Measurements from ENCODE around the gene UBFD1.
"Not testable (repeated sequence)": the region's sequence is repeated elsewhere in the genome, so short reads cannot be mapped to it uniquely, and the experiment has no call there.

UBFD1 gene, protein sequence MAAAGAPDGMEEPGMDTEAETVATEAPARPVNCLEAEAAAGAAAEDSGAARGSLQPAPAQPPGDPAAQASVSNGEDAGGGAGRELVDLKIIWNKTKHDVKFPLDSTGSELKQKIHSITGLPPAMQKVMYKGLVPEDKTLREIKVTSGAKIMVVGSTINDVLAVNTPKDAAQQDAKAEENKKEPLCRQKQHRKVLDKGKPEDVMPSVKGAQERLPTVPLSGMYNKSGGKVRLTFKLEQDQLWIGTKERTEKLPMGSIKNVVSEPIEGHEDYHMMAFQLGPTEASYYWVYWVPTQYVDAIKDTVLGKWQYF

DNA sequence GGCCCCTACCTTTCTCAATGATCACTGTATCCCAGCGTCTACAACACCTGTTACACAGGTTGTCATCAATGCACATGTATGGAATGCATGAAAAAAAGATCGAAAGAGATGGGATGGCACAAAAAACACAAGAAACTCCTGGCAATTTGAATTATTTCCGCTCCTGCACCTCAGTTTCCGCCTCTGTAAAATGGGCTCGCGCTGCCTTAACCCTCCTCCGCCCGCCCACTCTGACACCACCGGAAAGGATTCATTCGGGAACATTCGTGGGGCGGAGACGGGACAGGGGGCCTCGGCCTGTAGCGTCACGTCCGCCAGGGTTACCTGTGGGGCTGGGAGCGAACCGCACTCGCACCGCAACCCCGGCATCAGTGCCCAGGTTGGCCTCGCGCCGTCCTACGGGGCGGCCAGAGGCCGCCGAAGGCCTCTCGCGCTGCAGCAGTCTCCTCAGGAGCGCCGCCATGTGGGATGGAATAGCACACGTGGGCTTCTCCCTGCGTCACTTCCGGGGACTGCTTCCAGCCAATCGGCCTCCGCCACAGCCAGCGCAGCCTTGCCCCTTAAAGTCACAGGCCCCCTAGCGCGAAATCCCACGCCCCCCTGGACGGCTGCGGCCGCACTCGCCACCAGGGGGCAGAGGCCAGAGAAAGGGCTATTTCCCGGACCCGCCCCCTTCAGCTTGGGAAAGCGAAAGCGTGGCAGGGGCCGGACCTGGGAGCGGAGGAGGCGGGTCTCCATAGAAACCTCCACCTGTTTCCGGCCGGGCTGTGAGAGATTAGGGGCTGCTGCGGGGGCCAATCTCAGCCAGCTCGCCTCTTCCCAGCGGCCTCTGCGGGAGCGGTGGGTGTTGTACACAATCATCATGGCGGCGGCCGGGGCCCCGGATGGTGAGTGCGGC, at the start of gene UBFD1, which contains the start of gene EARS2:
UBFD1 (plus strand) TSS at position 847 of the 898 bp plus-strand sequence; CDS start at position 863, 16 bp downstream.
EARS2 (minus strand) TSS at position 470 of the 898 bp plus-strand sequence; CDS start at position 463, 7 bp downstream.
- FAIRE-seq: peak; percentile 97

DNA sequence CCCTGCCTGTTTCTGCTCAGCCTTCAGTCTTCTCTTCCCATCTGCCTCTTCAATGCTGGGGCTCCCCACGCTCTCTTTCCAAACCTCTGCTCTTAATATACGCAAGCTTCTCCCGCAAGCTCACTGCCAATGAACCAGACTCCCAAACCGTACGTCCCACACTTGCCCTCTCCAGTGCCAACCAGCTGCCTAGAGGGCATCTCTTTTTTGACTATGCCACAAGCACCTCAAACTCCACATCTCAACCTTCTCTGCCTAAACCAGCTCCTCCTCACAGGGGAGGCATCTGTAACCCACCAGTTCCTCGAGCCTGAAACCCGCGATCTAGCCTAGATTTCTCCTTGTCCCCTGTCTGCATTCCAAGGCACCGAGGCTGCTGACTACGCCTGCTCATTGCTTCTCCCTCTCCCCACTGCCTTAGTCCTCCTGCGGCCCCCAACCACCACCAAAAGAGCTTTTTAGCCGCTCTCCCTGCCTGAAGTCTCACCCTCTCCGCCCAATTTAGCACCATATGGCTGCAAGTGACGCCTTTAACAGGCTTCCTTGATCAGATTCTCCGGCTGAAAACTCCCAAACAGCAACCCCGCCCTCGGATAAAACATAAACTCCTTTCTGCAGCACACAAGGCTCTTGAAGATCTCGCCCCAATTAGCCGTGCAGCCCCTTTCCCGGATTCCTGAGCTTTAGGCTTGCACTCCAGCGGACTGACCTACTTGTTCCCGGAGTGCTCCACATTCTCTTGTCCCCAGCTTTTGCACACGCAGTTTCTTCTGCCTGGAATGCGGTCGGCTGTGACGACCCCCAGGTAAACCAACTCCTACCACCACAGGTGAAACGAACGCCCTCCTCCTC, 48.7 kb upstream of the UBFD1 start:
- no peak for FAIRE-seq

DNA sequence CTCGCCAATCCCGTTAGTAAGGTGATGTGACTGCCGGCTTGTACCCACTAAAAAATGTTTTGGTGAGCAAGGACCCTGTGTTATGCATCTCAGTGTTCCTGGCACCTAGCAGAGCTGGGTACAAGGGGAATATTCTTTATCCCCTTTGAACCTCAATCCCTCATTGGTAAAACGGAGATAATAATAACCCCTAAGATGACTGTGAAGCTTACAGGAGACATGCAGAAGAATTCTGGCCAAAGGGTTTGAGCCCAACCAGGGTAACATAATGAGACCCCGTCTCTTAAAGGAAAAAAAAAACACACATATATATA, 48.1 kb upstream of the UBFD1 start:
- no peak for FAIRE-seq

DNA sequence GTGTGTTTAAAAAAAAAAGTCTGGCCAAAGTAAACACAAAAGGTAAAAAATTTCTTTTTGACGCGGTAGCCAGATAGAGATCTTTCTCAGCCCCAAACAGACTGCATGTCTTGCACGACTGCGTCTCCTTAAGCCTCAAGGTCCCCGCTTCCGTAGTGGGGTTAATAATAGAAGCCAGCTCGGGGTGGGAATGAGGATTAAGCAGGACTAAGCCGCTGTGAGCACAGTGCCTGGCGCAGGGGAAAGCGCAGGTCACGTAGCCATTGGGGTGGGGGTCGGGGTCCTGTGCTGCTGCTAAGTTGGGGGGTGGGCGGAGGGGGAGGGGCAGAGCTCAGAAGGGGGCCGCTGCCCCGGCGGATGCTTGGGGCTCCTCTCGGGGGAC, 47.8 kb upstream of the UBFD1 start:
- FAIRE-seq: no peak

DNA sequence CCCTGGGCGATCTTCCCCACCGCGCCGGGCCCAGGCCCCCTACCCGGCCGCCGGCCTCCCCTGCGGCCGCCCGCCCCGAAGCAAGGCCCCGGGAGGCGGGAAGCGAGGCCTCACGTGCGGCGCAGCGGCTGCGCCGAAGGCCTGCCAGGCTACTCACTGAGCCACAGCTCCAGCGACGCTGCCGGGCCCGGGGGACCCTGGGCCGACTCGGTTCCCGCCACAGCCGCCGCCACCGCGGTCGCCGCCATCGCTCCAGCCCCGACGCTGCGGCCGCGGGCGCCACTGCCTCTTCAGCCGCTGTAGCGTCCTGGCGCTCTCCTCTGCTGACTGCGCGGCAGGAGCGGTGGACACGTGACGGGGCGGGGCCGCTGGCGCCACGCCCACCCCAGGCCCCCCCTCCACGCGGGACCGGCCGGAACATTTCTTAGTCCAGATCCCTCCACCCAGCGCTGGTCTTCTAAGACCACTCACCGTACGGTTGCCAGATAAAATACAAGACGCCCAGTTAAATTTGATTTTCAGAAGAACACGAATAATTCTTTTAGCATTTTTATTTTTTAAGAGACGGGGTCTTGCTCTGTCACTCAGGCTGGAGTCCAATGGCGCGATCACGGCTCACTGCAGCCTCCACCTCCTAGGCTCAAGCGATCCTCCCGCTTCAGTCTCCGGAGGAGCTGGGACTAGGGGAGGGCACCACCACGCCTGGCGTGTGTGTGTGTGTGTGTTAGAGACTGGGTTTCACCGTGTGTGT, 47.2 kb upstream of the UBFD1 start, which contains the start of gene GGA2:
GGA2 (minus strand) TSS at position 331 of the 751 bp plus-strand sequence; CDS start at position 248, 83 bp downstream.
- FAIRE-seq: no peak

DNA sequence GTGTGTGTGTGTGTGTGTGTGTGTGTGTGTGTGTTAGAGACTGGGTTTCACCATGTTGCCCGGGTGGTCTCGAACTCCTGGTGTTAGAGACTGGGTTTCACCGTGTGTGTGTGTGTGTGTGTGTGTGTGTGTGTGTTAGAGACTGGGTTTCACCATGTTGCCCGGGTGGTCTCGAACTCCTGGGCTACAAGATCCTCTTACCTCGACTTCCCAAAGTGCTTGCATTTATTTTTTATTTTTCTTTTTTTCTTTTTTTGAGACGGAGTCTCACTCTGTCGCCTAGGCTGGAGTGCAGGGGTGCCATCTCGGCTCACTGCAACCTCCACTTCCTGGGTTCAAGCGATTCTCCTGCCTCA, 46.6 kb upstream of the UBFD1 start:
- FAIRE-seq: not testable (repeated sequence)

DNA sequence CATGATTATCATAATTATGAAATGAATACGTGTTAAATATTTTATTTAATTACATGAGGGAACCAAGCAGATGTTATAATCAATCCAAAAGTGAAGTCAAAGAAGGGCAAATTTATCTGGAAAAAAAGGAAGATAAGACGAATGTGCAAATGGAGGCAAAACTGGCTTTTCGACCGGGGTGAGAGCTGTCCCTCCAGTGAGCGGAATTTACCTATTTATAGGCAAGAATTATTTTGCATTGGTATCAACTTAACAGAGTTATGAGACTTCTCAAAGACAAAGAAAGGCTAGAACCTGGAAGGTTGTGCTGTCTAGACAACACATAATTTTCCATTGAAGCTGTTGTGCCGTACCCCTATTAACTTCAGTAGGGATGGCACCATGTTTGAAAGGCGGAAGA, 45.8 kb upstream of the UBFD1 start:
- no peak for FAIRE-seq

DNA sequence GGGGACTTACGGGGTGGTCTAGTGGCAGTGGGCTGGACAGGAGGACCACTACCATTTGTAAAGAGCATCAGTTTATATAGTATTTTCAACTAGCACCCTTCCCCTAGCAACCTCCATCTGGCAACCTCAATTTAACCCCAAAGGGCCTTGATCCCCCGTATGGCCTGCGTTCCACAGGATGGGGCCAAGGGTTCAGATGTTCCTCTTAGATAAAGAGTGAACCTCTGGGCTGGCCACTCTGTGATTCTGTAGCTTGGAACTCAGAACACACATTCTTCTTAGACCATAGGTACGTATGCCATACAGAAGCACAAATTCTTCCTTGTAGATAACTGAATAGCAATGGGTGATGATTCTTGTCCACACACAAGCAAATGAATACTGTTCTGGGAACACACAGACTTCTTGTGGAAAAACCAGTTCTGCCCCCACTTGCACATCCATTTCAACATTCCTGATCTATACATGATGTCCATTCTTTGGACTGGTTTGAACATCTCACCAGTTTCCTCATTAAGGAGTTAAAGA, 45.3 kb upstream of the UBFD1 start:
- no peak for FAIRE-seq

DNA sequence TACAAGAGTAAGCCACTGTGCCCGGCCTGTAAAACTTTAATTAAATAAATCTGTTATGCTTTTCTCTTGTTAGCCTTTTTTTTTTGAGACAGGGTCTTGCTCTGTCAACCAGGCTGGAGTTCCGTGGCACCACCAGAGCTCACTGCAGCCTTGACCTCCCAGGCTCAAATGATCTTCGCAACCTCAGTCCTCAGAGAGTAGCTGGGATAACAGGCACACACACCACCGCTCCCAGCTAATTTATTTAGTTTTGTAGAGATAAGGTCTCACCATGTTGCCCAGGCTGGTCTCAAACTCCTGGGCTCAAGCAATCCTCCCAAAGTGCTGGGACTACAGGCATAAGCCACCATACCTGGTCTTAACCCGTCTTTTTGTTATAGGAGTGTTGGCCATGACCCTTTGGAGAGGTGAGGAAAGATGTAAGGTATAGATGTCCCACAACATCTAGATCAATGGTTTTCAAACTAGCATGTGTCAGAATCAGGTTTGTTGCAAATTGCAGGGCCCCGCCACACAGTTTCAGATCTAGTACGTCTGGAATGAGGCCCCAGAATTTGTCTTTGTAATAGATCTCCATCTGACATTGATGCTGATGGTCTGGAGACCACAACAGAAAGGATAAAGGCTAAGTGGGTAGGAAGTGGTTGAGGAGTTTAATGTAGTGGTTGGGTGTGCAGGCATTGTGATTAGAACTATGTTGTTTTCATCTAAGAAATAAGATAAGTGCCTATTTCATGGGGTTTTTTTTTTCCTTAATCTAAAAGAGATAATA, 43.0 kb upstream of the UBFD1 start:
- no peak for FAIRE-seq

DNA sequence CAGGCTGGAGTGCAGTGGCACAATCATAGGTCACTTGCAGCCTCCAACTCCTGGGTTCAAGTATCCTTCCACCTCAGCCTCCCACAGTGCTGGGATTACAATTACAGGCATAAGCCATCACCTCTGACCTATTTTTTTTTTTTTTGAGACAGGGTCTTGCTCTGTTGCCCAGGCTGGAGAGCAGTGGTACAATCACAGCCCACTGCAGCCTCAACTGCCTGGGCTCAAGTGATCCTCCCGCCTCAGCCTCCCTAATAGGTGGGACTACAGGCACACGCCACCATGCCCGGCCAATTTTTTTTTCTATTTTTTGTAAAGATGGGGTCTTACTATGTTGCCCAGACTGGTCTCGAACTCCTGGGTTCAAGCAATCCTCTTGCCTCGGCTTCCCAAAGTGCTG, 41.6 kb upstream of the UBFD1 start:
- FAIRE-seq: no peak

DNA sequence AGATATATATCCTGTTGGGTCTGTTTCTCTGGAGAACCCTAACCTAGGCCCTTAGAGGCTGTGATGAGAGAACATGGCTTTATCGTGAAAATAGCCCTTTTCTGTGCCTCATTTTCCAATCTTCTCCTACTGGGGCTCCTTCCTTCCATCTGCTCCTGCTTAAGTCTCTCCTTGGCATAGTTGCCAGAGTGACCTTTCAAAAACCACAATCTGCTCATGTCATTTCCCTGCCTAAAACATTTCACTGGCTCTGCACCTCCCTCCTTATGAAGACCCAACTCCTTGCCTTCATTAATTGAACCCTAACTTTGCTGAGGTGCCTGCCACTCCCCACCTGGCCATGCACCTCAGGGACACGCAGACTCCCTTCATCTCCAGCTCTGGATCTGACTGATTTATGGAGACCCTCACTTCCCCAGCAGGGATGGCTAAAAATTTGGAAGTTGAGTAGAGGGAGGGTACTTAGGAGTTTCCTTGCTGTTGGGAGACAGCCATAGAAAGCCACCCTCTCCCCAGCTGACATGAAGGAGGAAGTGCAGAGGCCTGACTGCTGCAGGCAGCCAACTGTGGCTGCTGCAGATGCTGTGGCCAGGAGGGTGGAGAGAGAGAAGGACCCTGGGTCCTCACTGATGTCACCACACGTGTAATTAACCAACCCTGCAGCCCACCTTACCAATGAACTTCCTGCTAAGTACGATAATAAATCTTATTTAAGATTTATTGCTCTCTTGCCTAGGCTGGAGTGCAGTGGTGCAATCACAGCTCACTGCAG, 41.0 kb upstream of the UBFD1 start:
- FAIRE-seq: no peak

DNA sequence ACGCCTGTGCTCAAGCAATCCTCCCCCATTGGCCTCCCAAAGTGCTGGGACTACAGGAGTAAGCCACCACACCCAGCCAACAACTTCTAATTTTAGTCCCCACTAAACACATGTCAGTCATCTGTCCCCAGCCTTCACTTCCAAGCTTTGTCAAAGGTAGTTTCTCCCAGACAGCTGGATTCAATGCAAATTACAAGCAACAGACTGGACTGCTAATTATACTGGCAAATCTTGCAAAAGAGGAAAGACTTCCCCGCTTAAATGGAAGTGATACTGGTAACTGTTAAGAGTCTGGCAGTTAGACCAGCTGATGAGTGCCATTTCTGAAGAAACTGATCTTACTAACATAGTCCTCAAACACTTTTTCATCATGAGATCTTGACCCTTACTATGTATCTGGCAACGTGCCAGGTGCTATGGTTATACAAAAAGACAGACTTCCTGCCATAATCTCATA, 39.1 kb upstream of the UBFD1 start:
- FAIRE-seq: no peak

DNA sequence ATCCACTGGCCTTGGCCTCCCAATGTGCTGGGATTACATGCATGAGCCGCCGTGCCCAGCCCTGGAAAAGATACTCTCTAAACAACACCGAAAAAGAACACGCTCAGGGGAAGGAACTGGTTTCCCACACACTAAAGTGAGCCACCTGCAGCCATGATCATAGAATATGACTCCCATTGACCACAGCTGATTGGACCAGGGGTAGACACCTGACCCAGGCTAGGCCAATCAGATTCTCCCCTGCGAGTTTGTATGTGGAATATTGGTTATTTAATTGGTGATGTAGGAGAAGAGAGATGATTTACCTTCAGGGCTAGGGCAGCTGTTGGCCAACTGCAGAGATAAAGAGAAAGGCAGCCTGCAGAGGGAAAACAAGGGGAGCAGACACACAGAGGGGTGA, 38.2 kb upstream of the UBFD1 start:
- FAIRE-seq: no peak

DNA sequence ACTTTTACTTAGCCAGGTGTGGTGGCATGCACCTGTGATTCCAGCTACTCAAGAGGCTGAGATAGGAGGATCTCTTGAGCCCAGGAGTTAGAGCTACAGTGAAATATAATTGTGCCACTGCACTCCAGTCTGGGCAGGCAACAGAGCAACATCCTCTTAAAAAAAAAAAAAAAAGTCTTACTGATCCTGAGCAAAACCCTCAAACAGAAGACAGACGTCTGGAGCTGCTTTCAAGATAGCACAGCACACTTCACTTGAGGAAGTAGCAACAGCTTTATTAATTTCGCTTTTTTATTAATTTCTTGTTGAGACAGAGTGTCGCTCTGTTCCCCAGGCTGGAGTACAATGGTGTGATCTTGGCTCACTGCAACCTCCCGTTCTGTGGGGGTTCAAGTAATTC, 37.0 kb upstream of the UBFD1 start:
- FAIRE-seq: no peak

DNA sequence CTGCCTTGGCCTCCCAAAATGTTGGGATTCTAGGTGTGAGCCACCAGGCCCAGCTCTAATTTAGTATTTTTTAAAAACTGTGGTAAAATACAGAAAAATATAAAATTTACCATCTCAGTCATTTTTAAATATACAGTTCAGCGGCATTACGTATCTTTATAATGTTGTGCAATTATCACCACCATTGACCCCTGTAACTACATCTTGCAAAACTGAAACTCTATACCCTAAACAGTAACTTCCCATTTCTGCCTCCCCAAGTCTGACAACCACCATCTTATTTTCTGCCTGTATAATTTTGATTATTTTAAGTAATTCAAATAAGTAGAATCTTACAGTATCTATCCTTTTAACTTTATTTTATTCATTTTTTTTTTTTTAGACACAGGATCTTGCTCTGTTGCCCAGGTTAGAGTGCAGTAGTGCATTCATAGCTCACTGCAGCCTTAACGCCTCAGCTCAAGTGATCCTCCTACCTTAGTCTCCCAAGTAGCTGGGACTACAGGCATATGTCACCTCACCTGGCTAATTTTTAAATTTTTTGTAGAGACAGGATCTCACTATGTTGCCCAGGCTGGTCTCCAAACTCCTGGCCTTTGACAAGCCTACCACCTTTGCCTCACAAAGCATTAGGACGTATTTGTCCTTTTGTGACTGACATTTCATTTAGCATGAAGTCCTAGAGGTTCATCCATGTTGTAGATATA, 36.3 kb upstream of the UBFD1 start:
- no peak for FAIRE-seq

DNA sequence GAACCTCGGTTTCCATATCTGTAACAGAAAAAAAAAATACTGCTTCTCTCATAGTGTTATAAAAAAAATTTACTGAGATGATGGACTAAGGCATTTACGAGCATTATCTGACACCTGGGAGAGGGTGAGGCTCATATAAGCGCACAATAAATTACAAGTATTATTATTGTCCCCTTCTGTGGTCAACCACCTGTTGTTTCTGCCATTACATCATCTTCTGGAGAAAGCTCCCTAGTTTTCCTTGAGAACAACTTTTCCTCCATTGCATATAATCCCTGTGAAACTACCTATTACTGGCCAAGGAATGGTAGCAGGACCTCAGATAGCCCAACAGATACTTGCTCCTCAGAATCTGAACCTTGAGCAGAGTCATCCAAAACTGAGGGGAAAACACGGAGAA, 35.6 kb upstream of the UBFD1 start:
- no peak for FAIRE-seq

DNA sequence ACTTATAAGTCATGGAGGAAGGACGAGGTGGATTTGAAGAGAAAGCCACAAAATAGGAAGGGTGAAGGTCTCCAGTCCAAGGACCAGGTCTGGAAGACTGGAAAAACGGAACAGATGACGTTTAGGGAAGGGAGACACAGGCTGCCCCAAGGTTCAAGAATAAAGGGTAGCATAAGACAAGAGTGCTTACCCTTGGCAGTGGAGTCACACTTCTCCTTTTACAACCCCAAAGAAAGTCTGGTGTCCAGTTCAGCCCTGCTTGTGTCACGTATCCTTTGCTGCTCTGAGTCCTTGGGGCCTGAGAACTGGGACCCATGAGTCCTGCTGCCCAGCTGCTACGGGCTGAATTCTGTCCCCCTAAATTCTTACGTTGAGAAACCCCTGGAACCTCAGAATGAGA, 34.2 kb upstream of the UBFD1 start:
- FAIRE-seq: no peak

DNA sequence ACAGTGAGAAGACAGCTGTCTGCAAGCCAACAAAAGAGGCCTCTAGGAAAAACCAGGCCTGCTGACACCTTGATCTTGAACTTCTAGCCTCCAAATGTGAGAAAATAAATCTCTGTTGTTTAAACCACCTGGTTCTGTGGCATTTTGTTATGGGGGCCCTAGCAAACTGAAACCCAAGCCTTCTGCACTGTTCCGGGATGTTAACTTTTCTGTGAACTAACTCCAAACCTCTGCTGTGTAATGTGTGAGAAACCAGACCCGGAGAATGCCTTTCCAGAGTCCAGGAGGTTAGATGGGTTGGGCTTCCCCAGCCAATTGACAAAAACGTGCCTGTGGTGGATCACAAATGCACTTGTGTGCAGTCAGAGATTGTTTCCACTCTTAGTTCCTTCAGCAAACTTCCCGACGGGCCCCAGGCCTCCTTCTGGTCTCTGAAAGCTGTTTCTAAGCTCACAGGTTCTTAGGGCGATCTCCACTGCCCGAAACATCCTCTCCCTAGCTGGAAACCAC, 33.6 kb upstream of the UBFD1 start:
- FAIRE-seq: no peak

DNA sequence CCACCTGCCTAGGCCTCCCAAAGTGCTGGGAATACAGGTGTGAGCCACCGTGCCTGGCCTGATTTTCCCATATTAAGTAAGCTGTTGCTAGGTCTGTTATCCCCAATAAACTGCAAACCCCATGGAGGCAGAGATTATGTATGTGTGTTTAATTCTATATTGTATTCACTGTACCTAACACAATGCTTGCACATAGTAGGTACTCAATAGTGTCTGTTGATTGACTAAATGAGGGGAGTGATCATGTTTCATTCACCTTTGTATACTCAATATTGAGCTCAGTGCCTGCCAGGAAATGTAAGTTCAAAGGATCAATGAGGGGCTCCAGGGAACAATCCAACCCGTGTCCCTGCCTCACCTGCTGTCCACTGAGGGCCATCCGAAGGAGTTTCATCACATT, 32.6 kb upstream of the UBFD1 start:
- FAIRE-seq: no peak

Data from G401.6 (cell line).